ENCODE measurements around the gene PCSK6.
A peak's percentile ranks its signal among the peaks of the same experiment; 100 is the strongest.

The PCSK6 gene

GRCh38 chr15:101477851-101478362 is 11.6 kb downstream of the PCSK6 start:
- TF ChIP-seq NFIC (IDR thresholded peaks at IDR 0.05) (0 out of 2 replicates have a peak, but pooled peaks have one; percentile 23), MAX (IDR thresholded peaks at IDR 0.05) (no peak), TAF1 (IDR thresholded peaks at IDR 0.05; ENCODE audit: low read depth) (no peak)

- TF ChIP-seq CEBPB (IDR thresholded peaks at IDR 0.05) (no peak), TAF1 (IDR thresholded peaks at IDR 0.05; ENCODE audit: low read depth) (no peak), ZBTB7A (IDR thresholded peaks at IDR 0.05; ENCODE audit: low read depth) (no peak), RAD21 (IDR thresholded peaks at IDR 0.05; ENCODE audit: low read depth) (no peak), REST (IDR thresholded peaks at IDR 0.05; ENCODE audit: low read depth) (no peak), TCF12 (IDR thresholded peaks at IDR 0.05; ENCODE audit: low read depth) (no peak), YY1 (IDR thresholded peaks at IDR 0.05; ENCODE audit: low read depth) (no peak), USF1 (IDR thresholded peaks at IDR 0.05) (no peak), CREB1 (IDR thresholded peaks at IDR 0.05; ENCODE audit: low read depth) (no peak), EGR1 (IDR thresholded peaks at IDR 0.05) (no peak), FOXM1 (IDR thresholded peaks at IDR 0.05; ENCODE audit: borderline replicate concordance, low read depth) (no peak), MAX (IDR thresholded peaks at IDR 0.05) (no peak), EP300 (IDR thresholded peaks at IDR 0.05; ENCODE audit: borderline replicate concordance) (no peak), NFIC (IDR thresholded peaks at IDR 0.05) (no peak), TEAD4 (IDR thresholded peaks at IDR 0.05) (no peak)
Observed at GRCh38 chr15:101476756-101477155, 12.8 kb downstream of the PCSK6 start.

GRCh38 chr15:101474983-101475382 is 14.5 kb downstream of the PCSK6 start:
- no peak for TF ChIP-seq FOXM1 (IDR thresholded peaks at IDR 0.05; ENCODE audit: borderline replicate concordance, low read depth)
- TF ChIP-seq NFIC (IDR thresholded peaks at IDR 0.05) = no peak
- no peak for TF ChIP-seq TEAD4 (IDR thresholded peaks at IDR 0.05)
- no peak for TF ChIP-seq TCF12 (IDR thresholded peaks at IDR 0.05; ENCODE audit: low read depth)
- TF ChIP-seq ZBTB7A (IDR thresholded peaks at IDR 0.05; ENCODE audit: low read depth) = no peak
- TF ChIP-seq EP300 (IDR thresholded peaks at IDR 0.05; ENCODE audit: borderline replicate concordance) = no peak

- TF ChIP-seq ZBTB7A (IDR thresholded peaks at IDR 0.05; ENCODE audit: low read depth) (no peak), RAD21 (IDR thresholded peaks at IDR 0.05; ENCODE audit: low read depth) (no peak), CREB1 (IDR thresholded peaks at IDR 0.05; ENCODE audit: low read depth) (no peak), MAX (IDR thresholded peaks at IDR 0.05) (no peak), REST (IDR thresholded peaks at IDR 0.05; ENCODE audit: low read depth) (no peak), YY1 (IDR thresholded peaks at IDR 0.05; ENCODE audit: low read depth) (no peak), CEBPB (IDR thresholded peaks at IDR 0.05) (no peak), TCF12 (IDR thresholded peaks at IDR 0.05; ENCODE audit: low read depth) (no peak), USF1 (IDR thresholded peaks at IDR 0.05) (no peak), NFIC (IDR thresholded peaks at IDR 0.05) (no peak), FOXM1 (IDR thresholded peaks at IDR 0.05; ENCODE audit: borderline replicate concordance, low read depth) (no peak), TAF1 (IDR thresholded peaks at IDR 0.05; ENCODE audit: low read depth) (no peak), EGR1 (IDR thresholded peaks at IDR 0.05) (no peak)
Observed at GRCh38 chr15:101474233-101474632, 15.3 kb downstream of the PCSK6 start.

- TF ChIP-seq YY1 (IDR thresholded peaks at IDR 0.05; ENCODE audit: low read depth) = no peak
- no peak for TF ChIP-seq CEBPB (IDR thresholded peaks at IDR 0.05)
- no peak for TF ChIP-seq TEAD4 (IDR thresholded peaks at IDR 0.05)
- no peak for TF ChIP-seq EP300 (IDR thresholded peaks at IDR 0.05; ENCODE audit: borderline replicate concordance)
- no peak for TF ChIP-seq EGR1 (IDR thresholded peaks at IDR 0.05)
- no peak for TF ChIP-seq RAD21 (IDR thresholded peaks at IDR 0.05; ENCODE audit: low read depth)
- TF ChIP-seq ZBTB7A (IDR thresholded peaks at IDR 0.05; ENCODE audit: low read depth) = no peak
- TF ChIP-seq MAX (IDR thresholded peaks at IDR 0.05) = no peak
- TF ChIP-seq CREB1 (IDR thresholded peaks at IDR 0.05; ENCODE audit: low read depth) = no peak
- TF ChIP-seq NFIC (IDR thresholded peaks at IDR 0.05) = no peak
- no peak for TF ChIP-seq TCF12 (IDR thresholded peaks at IDR 0.05; ENCODE audit: low read depth)
- no peak for TF ChIP-seq FOXM1 (IDR thresholded peaks at IDR 0.05; ENCODE audit: borderline replicate concordance, low read depth)
- no peak for TF ChIP-seq REST (IDR thresholded peaks at IDR 0.05; ENCODE audit: low read depth)
- TF ChIP-seq TAF1 (IDR thresholded peaks at IDR 0.05; ENCODE audit: low read depth) = no peak
- TF ChIP-seq USF1 (IDR thresholded peaks at IDR 0.05) = no peak
Observed at GRCh38 chr15:101472033-101472432, 17.5 kb downstream of the PCSK6 start.

All from Ishikawa (cell line).